ENCODE measurements around the gene AOPEP.

Gene AOPEP

DNA sequence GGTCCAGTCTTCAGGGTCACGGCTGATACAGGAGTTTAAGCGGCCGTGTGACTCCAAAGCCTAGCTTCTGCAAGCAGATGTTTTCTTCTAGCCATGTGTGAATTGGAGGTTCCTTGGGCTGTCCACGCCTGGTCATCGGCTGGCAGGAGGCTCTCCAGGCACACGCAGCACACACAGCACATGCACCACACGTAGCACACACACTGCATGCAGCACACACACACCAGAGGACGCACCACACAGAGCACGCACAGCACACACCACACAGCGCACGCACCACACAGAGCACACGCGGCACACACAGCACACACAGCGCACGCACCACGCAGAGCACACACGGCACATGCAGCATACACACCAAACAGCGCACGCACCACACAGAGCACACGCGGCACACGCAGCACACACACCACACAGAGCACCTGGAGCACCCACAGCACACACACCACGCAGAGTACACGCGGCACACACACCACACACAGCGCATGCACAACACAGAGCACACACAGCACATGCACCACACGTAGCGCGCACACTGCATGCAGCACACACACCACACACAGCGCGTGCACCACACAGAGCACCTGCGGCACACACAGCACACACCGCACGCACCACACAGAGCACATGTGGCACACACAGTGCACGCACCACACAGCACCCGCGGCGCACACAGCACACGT is 356.7 kb downstream of the AOPEP start:
- H3K4me3 ChIP-seq (ENCODE audit: low read length, poor library complexity, severe bottlenecking): no peak overlapping the region
- no peak overlapping the region for H3K4me2 ChIP-seq (ENCODE audit: low read depth, low read length, poor library complexity, severe bottlenecking)
- H3K79me2 ChIP-seq (ENCODE audit: insufficient read depth, low read length): no peaks in the 10 kb centered on the region
- H3K9ac ChIP-seq (ENCODE audit: low read depth, low read length, poor library complexity, severe bottlenecking): no peak overlapping the region
- H3K36me3 ChIP-seq (ENCODE audit: insufficient read depth, low read length): peaks cover 26% of the 10 kb centered on the region; the same call in 1 of the 2 replicates
- H4K20me1 ChIP-seq (ENCODE audit: insufficient read depth, low read length, poor library complexity, severe bottlenecking): no peaks in the 10 kb centered on the region
- H3K4me1 ChIP-seq (ENCODE audit: insufficient read depth, low read length, poor library complexity, severe bottlenecking): peaks cover 3% of the 10 kb centered on the region
- H3F3A ChIP-seq (ENCODE audit: low read depth): no peaks in the 10 kb centered on the region
- TF ChIP-seq EZH2phosphoT487 (IDR thresholded peaks at IDR 0.05; ENCODE audit: borderline replicate concordance): no peak
- TF ChIP-seq, protein P1, sequence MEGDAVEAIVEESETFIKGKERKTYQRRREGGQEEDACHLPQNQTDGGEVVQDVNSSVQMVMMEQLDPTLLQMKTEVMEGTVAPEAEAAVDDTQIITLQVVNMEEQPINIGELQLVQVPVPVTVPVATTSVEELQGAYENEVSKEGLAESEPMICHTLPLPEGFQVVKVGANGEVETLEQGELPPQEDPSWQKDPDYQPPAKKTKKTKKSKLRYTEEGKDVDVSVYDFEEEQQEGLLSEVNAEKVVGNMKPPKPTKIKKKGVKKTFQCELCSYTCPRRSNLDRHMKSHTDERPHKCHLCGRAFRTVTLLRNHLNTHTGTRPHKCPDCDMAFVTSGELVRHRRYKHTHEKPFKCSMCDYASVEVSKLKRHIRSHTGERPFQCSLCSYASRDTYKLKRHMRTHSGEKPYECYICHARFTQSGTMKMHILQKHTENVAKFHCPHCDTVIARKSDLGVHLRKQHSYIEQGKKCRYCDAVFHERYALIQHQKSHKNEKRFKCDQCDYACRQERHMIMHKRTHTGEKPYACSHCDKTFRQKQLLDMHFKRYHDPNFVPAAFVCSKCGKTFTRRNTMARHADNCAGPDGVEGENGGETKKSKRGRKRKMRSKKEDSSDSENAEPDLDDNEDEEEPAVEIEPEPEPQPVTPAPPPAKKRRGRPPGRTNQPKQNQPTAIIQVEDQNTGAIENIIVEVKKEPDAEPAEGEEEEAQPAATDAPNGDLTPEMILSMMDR (conservative IDR thresholded peaks at IDR 0.05; ENCODE audit: low read length): no peak
- no peaks in the 10 kb centered on the region for H3K9me3 ChIP-seq (ENCODE audit: insufficient read depth, low read depth, low read length)
- no peak overlapping the region for H2AFZ ChIP-seq (ENCODE audit: low read length)
- no peaks in the 10 kb centered on the region for H3K27me3 ChIP-seq (ENCODE audit: insufficient read depth, low read length, poor library complexity, severe bottlenecking)
- H3K9me2 ChIP-seq (replicated peaks; ENCODE audit: low read depth, low read length): no peaks in the 10 kb centered on the region

DNA sequence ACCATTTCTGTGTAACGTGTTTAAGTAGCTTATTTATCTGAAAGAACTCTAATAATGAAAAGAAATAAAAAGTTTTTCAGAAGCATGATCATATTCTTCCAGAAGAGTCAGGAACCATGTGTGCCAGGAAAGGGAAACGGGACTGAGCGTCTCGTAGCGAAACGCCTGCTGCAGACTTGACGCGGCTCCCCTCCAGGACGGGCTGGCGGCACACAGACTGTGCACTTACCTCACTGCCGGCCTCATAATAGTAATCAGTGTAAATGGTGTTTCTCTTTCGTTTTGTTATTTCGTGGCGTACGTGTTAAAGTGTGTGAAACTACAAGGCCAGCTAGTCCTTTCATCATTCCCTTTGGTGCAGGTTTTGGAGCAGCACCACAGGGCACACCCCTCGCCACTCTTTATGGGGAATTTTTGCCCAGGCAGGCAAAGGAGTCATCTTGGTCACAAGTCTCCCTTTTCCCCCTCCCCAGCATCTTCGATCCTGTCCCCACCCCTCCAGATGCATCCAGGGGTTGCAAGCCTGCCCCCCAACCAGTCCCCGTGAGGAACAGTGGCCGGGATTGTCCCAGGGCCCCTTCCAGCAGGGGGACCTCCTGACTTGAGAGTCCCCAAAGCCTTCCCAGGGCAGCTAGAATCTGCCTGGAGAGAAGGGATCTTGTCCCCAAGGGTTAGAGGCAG is 357.9 kb downstream of the AOPEP start:
- Histone ChIP-seq H3F3A (ENCODE audit: low read depth) (no peaks in the 10 kb centered on the region), H3K4me3 (ENCODE audit: low read length, poor library complexity, severe bottlenecking) (no peak overlapping the region), H3K27me3 (ENCODE audit: insufficient read depth, low read length, poor library complexity, severe bottlenecking) (no peaks in the 10 kb centered on the region), H3K36me3 (ENCODE audit: insufficient read depth, low read length) (peaks cover 26% of the 10 kb centered on the region; the same call in 1 of the 2 replicates), H4K20me1 (ENCODE audit: insufficient read depth, low read length, poor library complexity, severe bottlenecking) (no peaks in the 10 kb centered on the region), H2AFZ (ENCODE audit: low read length) (no peak overlapping the region), H3K4me2 (ENCODE audit: low read depth, low read length, poor library complexity, severe bottlenecking) (no peak overlapping the region), H3K9me3 (ENCODE audit: insufficient read depth, low read depth, low read length) (no peaks in the 10 kb centered on the region), H3K79me2 (ENCODE audit: insufficient read depth, low read length) (no peaks in the 10 kb centered on the region), H3K4me1 (ENCODE audit: insufficient read depth, low read length, poor library complexity, severe bottlenecking) (peaks cover 4% of the 10 kb centered on the region), H3K9me2 (replicated peaks; ENCODE audit: low read depth, low read length) (no peaks in the 10 kb centered on the region), H3K9ac (ENCODE audit: low read depth, low read length, poor library complexity, severe bottlenecking) (no peak overlapping the region)
- no peak for TF ChIP-seq EZH2phosphoT487 (IDR thresholded peaks at IDR 0.05; ENCODE audit: borderline replicate concordance)
- TF ChIP-seq, protein P1 (conservative IDR thresholded peaks at IDR 0.05; ENCODE audit: low read length): no peak

DNA sequence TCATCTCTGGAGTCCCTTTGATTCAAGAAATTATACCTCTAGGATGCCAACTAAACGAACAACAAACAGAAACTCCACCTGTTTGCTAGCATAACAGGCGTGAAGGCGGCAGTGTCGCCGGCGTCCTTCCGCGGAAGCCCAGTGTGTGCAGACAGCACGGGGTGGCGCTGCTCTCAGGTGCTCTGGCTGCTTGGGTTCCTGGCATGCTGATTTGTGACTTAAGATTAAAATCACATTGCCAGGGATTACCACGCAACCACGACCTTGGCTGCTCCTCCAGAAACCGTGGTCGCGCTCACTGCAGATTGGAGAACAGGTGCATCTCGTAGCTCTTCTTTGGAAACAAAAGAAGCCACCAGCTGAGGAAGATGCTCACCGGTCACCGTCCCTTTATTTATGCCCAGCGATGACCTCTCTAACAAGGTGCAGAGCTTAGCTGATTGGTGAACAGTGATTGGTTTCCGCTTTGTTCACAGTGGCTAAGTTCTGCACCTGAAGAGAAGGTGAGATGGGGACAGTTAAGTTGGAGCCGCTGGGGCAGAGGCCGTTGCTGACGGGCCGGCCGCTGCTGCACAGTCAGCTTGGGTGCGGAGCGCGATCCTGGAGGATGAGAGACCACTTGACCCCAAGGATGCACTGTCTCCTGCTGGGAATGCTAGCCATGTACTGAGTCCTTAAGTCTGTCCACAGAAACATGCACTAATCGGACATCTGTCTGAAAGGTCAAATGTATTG is 358.7 kb downstream of the AOPEP start:
- Histone ChIP-seq H3K4me2 (ENCODE audit: low read depth, low read length, poor library complexity, severe bottlenecking) (no peak overlapping the region), H4K20me1 (ENCODE audit: insufficient read depth, low read length, poor library complexity, severe bottlenecking) (no peaks in the 10 kb centered on the region), H3K79me2 (ENCODE audit: insufficient read depth, low read length) (no peaks in the 10 kb centered on the region), H3K36me3 (ENCODE audit: insufficient read depth, low read length) (peaks cover 26% of the 10 kb centered on the region; the same call in 1 of the 2 replicates), H3K4me1 (ENCODE audit: insufficient read depth, low read length, poor library complexity, severe bottlenecking) (peaks cover 12% of the 10 kb centered on the region), H3F3A (ENCODE audit: low read depth) (no peaks in the 10 kb centered on the region), H2AFZ (ENCODE audit: low read length) (no peak overlapping the region), H3K4me3 (ENCODE audit: low read length, poor library complexity, severe bottlenecking) (no peak overlapping the region), H3K9ac (ENCODE audit: low read depth, low read length, poor library complexity, severe bottlenecking) (no peak overlapping the region), H3K9me3 (ENCODE audit: insufficient read depth, low read depth, low read length) (no peaks in the 10 kb centered on the region), H3K27me3 (ENCODE audit: insufficient read depth, low read length, poor library complexity, severe bottlenecking) (no peaks in the 10 kb centered on the region), H3K9me2 (replicated peaks; ENCODE audit: low read depth, low read length) (no peaks in the 10 kb centered on the region)
- TF ChIP-seq EZH2phosphoT487 (IDR thresholded peaks at IDR 0.05; ENCODE audit: borderline replicate concordance): no peak
- TF ChIP-seq, protein P1 (conservative IDR thresholded peaks at IDR 0.05; ENCODE audit: low read length): no peak
